GM12801 (cell line): Measurements from ENCODE around the gene MATN3.

Source experiments
- CTCF ChIP-seq: IDR thresholded peaks from one replicate; pipeline ENCODE4 v1.5.1; 2011; ENCODE audit warnings: control low read depth; ENCODE audit not compliant: insufficient read length; ENCODE audit errors: extremely low read depth

Gene MATN3

DNA sequence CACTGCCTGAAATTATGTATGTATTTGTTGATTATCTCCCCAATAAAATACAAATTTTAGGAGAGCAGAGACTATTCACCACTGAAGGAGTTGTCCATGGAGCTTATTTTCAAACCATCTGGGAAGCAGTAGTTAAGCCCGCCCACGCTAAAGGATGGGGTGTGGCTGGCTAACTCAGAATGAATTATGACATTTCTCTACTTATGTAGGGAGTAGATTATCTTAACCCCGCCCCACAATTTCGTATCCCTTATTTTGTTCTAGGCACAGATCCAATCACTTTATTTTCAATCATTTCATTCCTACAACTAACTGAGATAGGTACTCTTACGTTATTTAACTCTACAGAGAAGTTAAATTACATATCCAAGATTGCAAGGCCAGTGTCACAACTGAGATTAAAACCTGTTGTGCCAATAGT is 40.4 kb upstream of the MATN3 start:
- no peak for TF ChIP-seq CTCF

GRCh38 chr2:20052229-20052851 is 39.9 kb upstream of the MATN3 start:
- no peak for TF ChIP-seq CTCF

DNA sequence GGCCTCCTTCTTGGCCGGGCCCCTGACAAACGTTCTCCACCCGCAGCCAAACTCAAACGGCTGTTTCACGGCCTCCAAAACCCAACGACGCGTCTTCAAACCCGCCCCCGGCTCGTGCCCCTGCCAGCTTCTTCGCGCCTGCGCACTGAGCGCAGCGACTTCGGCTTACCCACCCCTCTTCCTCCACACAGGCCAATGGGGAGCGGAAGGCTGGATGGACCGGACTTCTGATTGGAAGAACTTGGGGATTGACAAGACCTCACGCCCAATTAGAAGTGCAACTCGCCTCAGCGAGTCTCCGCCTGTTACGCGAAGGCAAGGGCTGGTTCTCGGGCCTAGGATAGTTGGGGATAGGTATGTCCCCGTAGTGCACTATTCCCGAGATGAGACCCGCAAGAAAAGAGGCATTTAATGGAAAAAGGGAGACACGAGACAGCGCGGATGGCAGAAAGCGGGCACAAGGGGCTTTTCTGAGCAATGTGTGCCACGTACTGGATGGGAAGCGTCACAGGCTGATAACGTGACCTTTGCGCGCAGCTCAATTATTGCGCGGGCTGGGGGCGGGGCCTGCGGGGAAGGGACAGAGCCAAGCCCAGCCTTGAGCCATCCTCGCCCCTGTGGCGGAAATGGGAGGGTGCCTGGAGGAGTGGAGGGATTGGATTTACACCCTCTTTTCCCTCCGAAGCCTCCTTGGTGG is 39.2 kb upstream of the MATN3 start, which contains the start of gene LAPTM4A:
LAPTM4A (minus strand) TSS at position 97 of the 697 bp plus-strand sequence. CDS start 108 bp downstream, outside the sequence.
- TF ChIP-seq CTCF, result no peak

GRCh38 chr2:20050646-20051531 is 38.4 kb upstream of the MATN3 start:
- no peak for TF ChIP-seq CTCF

DNA sequence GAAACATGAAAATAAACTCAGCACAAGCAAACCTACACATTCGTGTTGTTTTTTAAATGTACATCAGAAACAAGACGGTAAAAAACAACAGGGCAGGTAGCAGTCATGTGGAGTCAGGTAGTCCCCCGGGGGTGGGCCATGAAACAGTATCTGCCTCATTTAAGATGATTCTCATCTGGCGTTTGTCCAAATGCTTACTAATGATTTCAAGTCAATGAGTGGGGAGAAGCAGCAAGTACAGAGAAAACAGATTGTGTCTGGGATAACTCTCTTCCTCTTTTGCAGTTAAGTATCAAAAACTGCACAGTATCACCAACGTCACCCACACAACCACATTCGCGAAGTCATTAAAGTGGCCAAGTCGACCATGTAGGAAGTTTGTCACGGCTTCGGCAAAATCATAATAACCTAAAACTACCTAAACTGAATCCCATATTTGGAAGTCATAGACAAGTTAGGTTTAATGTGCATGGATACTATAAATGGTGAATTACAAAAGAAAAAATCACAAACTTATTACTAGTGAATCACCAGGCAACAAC is 37.7 kb upstream of the MATN3 start:
- TF ChIP-seq CTCF, result no peak

DNA sequence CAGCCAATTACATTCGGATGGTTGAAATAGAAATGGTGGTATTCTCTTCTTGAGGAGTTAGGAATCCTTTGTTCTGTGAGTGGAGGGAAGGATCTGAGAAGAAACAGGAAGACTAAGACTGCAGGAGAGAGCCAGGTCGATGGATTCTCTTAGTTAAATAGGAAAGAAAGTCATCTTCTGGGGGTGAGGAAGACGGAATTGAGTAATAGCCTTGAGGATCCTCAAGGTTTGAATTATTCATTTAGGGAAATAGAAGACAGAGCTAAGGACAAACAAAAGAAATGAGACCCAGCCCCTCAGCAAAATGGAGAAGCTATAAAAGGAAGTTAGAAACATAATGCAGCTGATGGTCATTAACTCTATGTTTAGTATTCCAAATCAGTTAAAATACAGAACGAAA is 37.2 kb upstream of the MATN3 start:
- no peak for TF ChIP-seq CTCF
